Esophagus muscularis mucosa (tissue), 4 donors: Measurements from ENCODE around the gene GNAT3. TPM values are rescaled to one million over a fixed set of nuclear protein-coding genes. Genes with fewer than 3 reads are reported as not detected.

Source experiments
- DNase-seq: peaks from one replicate; pipeline ENCODE4 v3.0.0-alpha.2; 2017; ENCODE audit errors: extremely low spot score
- H3K27ac ChIP-seq, 4 donors: fragments of 200-600 bp; sonication (generic); replicated peaks in 1 of 4; 1 replicate in 3 of 4; 2 replicates in 1 of 4; pipeline ENCODE4 v1.5.1; 2016 to 2019; ENCODE audit warnings: mild to moderate bottlenecking in 1 of 4
- H3K27me3 ChIP-seq, 4 donors: fragments of 200-600 bp; sonication (generic); one replicate each; pipeline versions ENCODE4 v1.5.1 to v1.6.0; 2016 to 2019
- H3K36me3 ChIP-seq, 4 donors: fragments of 200-600 bp; sonication (generic); one replicate each; pipeline ENCODE4 v1.5.1; 2016 to 2019
- H3K4me1 ChIP-seq, 4 donors: fragments of 200-600 bp; sonication (generic); one replicate each; pipeline ENCODE4 v1.5.1; 2016 to 2019
- H3K4me3 ChIP-seq, 4 donors: fragments of 200-600 bp; sonication (generic); 1 replicate in 2 of 4; 2 replicates in 2 of 4; pipeline ENCODE4 v1.5.1; 2016 to 2019; ENCODE audit warnings: mild to moderate bottlenecking in 4 of 4, moderate library complexity in 1 of 4
- H3K9me3 ChIP-seq, 4 donors: fragments of 200-600 bp; sonication (generic); 1 replicate in 3 of 4; 2 replicates in 1 of 4; pipeline ENCODE4 v1.5.1; 2016 to 2019
- EP300 ChIP-seq: sonication (generic); formaldehyde crosslinking; IDR thresholded peaks from one replicate; pipeline ENCODE4 v1.6.1; 2017; ENCODE audit warnings: antibody characterized with exemption
- POLR2A ChIP-seq: fragments of 450-650 bp; IDR thresholded peaks from one replicate; pipeline ENCODE4 v1.6.1; 2017; ENCODE audit warnings: antibody characterized with exemption, moderate library complexity, mild to moderate bottlenecking, low read depth
- POLR2AphosphoS5 ChIP-seq, 2 donors: sonication (generic); formaldehyde crosslinking; IDR thresholded peaks; one replicate each; pipeline ENCODE4 v1.6.1; 2017; ENCODE audit warnings: antibody characterized with exemption in 2 of 2
- WGBS: methylation state at CpG from one replicate; pipeline ENCODE4 v1.1.5; 2018; 5-methylcytosine and 5-hydroxymethylcytosine counted together
- intact Hi-C: fragments of 100-400 bp; cut with DNase I; formaldehyde crosslinking; loops from one replicate; pipeline ENCODE4 v1.15.1; 2023
- total RNA-seq, 4 donors: library from RNA; depleted of rRNA; stranded (reverse); fragments of >200 nt; gene quantifications; one replicate each; pipeline versions ENCODE4 v1.1.0 to v1.2.1, GENCODE V29; 2016
- TF ChIP-seq, protein P1 (sequence below), 3 experiments: fragments of 200-600 bp in 2 of 3; fragments of 450-650 bp in 1 of 3; sonication (generic) in 2 of 3; IDR thresholded peaks; one replicate each; pipeline ENCODE4 v1.5.1; 2017 to 2019; ENCODE audit warnings: antibody characterized with exemption in 3 of 3, mild to moderate bottlenecking in 2 of 3, moderate library complexity in 1 of 3

Gene GNAT3
- total RNA-seq, 4 donors from 2014 or later = not detected

DNA sequence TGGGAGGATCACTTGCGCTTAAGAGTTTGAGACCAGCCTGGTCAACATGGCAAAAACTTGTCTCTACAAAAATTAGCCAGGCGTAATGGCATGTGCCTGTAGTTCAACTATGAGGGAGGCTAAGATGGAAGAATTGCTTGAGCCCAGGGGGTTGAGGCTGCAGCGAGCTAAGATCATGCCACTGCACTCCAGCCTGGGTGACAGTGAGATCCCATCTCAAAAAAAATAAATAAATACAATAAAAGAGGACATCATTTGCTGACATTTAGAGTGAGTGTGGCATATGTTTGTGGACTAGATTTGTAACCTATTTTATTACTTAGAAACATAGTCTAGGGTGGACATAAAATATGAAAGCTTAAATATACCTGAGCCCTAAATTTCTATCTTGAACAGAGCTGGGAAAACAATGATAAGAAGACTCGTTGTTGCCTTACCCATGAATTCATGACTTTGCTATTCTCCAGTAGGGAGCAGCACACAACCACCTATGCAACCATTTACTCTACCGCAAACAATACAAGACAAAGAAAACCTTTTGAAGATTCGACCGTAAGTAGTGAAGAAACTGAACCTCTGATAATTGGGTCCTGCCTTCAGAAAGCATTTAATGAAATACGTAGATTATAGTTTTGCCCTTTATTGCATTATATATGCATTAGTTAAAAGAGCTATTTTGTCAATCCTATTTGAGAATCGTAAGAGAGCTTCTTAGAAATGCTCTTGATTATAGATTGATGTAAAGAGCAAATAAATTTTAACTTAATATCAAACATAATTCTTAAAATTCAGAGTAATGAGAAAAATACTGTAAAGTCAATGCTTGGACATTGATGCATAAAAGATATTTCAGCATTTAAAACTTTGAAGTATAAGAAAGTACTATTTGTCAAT lies 83.5 kb downstream of the GNAT3 start:
- Histone ChIP-seq H3K4me1 (peaks cover 0 to 3% (median 0%) of the 10 kb centered on the region in 4 donors), H3K36me3 (no peaks in the 10 kb centered on the region), H3K4me3 (no peak overlapping the region), H3K27ac (no peak overlapping the region), H3K9me3 (no peaks in the 10 kb centered on the region), H3K27me3 (no peaks in the 10 kb centered on the region)
- WGBS = 51% methylated on average over 9 of the region's 9 CpGs
- intact Hi-C loops = loop anchor here (5.0 kb wide), 1 partner anchor 229 kb away; no protein-coding TSS in a partner anchor
- no peak for DNase-seq
- TF ChIP-seq POLR2AphosphoS5 (IDR thresholded peaks at IDR 0.05) = no peak
- no peak for TF ChIP-seq EP300
- TF ChIP-seq, protein P1, sequence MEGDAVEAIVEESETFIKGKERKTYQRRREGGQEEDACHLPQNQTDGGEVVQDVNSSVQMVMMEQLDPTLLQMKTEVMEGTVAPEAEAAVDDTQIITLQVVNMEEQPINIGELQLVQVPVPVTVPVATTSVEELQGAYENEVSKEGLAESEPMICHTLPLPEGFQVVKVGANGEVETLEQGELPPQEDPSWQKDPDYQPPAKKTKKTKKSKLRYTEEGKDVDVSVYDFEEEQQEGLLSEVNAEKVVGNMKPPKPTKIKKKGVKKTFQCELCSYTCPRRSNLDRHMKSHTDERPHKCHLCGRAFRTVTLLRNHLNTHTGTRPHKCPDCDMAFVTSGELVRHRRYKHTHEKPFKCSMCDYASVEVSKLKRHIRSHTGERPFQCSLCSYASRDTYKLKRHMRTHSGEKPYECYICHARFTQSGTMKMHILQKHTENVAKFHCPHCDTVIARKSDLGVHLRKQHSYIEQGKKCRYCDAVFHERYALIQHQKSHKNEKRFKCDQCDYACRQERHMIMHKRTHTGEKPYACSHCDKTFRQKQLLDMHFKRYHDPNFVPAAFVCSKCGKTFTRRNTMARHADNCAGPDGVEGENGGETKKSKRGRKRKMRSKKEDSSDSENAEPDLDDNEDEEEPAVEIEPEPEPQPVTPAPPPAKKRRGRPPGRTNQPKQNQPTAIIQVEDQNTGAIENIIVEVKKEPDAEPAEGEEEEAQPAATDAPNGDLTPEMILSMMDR (IDR thresholded peaks at IDR 0.05) = peak; percentile 45 to 55 (median 51)
- no peak for TF ChIP-seq POLR2A

DNA sequence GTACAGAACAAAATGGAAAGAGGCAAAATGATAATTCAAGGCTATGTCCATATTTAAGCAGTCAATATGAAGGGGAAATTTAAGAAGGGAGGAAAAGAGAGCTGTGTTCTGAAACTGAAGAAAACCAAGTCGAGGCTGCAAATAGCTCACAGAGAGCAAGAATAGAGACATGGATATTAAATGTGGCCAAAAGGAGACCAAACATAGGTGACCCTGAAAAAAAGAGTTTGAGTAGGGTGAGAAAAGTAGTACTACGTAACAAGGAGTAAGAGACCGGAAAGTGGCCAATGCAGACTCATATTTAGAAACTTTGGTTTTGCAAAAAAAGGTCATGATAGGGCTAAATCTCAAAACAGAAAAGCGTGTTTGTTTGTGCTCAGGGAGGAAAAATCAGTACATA lies 84.6 kb downstream of the GNAT3 start:
- intact Hi-C loops = loop anchor here (5.0 kb wide), 1 partner anchor 230 kb away; no protein-coding TSS in a partner anchor
- DNase-seq = no peak

DNA sequence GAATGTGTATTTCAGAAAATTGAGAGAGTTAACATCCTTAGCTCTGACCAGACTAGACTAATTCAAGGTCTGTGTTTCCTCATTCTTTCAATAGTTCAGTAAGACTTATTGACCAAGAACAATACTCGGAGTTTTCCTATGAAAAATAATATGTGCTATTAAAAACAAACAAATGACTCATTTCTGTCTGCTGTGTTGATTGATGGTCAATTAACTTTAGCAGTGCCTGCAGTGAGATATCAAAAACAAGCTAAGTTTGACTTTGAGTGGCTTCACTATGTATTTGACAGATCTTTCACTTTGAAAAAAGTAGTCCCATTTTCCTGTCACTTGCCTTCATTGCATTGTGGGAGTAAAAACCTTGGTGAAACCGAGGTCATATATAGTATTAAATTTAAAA lies 91.0 kb downstream of the GNAT3 start:
- no peak for DNase-seq
- H3K4me3 ChIP-seq = no peak overlapping the region
- WGBS = 75% methylated on average over 2 of the region's 2 CpGs
- peaks cover 0 to 6% (median 0%) of the 10 kb centered on the region in 4 donors for H3K4me1 ChIP-seq
- TF ChIP-seq POLR2A (no peak), EP300 (no peak), POLR2AphosphoS5 (IDR thresholded peaks at IDR 0.05) (no peak)
- TF ChIP-seq, protein P1 (IDR thresholded peaks at IDR 0.05) = no peak
- H3K36me3 ChIP-seq = no peaks in the 10 kb centered on the region
- no peaks in the 10 kb centered on the region for H3K9me3 ChIP-seq
- intact Hi-C loops = no loop called here
- H3K27me3 ChIP-seq = no peaks in the 10 kb centered on the region
- H3K27ac ChIP-seq = no peak overlapping the region

More for the DNA sequence above, 84.6 kb downstream of the GNAT3 start:
- Histone ChIP-seq H3K36me3 (no peaks in the 10 kb centered on the region), H3K4me1 (peaks cover 0 to 3% (median 0%) of the 10 kb centered on the region in 4 donors), H3K4me3 (no peak overlapping the region), H3K27ac (no peak overlapping the region), H3K9me3 (no peaks in the 10 kb centered on the region), H3K27me3 (no peaks in the 10 kb centered on the region)
- no peak for TF ChIP-seq EP300
- TF ChIP-seq POLR2A = no peak
- TF ChIP-seq, protein P1 (IDR thresholded peaks at IDR 0.05) = no peak
- TF ChIP-seq POLR2AphosphoS5 (IDR thresholded peaks at IDR 0.05) = no peak
- WGBS = 84% methylated on average over 4 of the region's 4 CpGs

DNA sequence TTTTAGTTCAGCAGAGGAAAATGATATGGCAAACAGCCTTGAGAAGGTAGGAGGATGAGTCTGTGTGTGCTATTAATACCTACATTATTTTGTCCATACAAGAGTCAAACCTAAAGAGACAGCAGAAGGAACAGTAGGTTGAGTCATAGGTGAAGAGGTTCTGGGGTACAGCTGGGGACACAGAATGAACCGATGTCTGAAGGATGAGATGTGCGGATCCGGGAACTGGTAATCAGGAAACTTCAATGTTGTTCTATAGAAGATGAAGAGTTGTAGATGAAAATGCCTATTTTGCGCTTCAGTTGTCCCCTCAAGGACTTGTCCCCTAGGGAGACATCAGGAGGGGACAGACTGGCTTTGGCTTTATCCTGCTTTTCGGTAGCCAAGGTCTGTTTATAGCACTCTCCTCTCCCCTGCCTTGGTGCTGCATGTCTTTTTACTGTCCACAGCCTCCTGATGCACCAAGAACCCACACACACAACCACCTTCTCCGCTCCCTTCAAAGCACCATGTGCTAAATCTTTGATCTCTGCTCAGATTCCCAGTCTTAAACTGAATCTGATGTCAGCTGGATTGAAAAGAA lies 94.6 kb downstream of the GNAT3 start:
- H3K9me3 ChIP-seq = no peaks in the 10 kb centered on the region
- H3K27ac ChIP-seq = no peak overlapping the region
- peaks cover 0 to 6% (median 0%) of the 10 kb centered on the region in 4 donors for H3K4me1 ChIP-seq
- no peaks in the 10 kb centered on the region for H3K36me3 ChIP-seq
- WGBS = 89% methylated on average over 6 of the region's 6 CpGs
- intact Hi-C loops = no loop called here
- no peak for DNase-seq
- H3K4me3 ChIP-seq = no peak overlapping the region
- TF ChIP-seq POLR2AphosphoS5 (IDR thresholded peaks at IDR 0.05) (no peak), POLR2A (no peak), EP300 (no peak)
- TF ChIP-seq, protein P1 (IDR thresholded peaks at IDR 0.05) = no peak
- no peaks in the 10 kb centered on the region for H3K27me3 ChIP-seq
